NT2/D1 (cell line): Measurements from ENCODE around the gene CD4.

Source experiments
- SUZ12 ChIP-seq: IDR thresholded peaks from 2 replicates; pipeline ENCODE4 v1.6.1; 2011; ENCODE audit not compliant: insufficient read length, insufficient read depth; ENCODE audit errors: extremely low read depth
- YY1 ChIP-seq: IDR thresholded peaks from 2 replicates; pipeline ENCODE4 v1.6.1; 2011; ENCODE audit not compliant: insufficient read length, insufficient read depth
- ZNF274 ChIP-seq: IDR thresholded peaks from 2 replicates; pipeline ENCODE4 v1.6.1; 2011; ENCODE audit warnings: mild to moderate bottlenecking, low read depth, low read length

DNA sequence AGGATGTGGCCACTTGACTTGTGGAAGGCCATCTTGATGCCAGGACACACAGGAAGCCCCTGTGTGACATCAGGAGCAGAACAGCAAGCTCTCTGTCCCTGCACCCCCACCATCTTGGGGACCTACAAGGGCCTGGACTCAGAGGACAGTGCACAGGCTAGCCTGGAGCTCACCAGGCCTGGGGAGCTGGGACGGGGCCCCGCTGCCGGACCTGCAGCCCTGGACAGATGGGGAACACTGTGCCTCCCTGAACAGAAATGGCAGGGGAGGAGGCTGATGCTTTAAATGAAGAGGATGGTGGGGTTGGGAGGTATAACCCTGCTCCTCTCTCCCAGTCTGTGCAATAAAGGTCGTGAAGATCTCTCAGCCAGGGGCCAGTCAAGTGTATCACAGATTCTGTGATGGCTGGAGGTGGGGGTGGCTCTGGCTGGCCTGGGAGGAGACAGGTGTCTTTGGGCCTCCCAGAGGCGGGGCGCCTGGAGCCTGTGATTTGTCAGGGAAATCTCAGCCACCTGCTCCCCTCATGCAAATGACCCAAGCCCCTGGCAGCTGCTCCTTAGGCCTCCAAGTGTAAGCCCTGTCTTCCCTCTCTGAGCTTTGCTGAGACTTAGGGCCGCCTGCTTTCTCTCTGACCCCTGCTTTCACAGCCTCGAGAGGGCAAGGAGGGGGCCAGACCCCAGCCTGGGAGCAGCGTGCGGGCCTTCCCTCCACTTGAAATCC is 50.3 kb downstream of the CD4 start:
- no peak for TF ChIP-seq ZNF274
- TF ChIP-seq SUZ12 = no peak
- no peak for TF ChIP-seq YY1
